Activated CD4-positive, alpha-beta T cell treated with anti-CD3 and anti-CD28 coated beads, Interleukin-2, amount 50 U/mL, for 4 hours (primary cell): ENCODE results near the gene CCDC116.
"Not testable (repeated sequence)": the region's sequence is repeated elsewhere in the genome, so short reads cannot be mapped to it uniquely, and the experiment has no call there.

Experiments
- DNase-seq, 2 experiments: peaks; one replicate each; pipeline ENCODE4 v3.0.0-alpha.2; 2020

The CCDC116 gene

GRCh38 chr22:21632237-21632895 is at the start of gene CCDC116:
CCDC116 (plus strand) TSS chr22:21632760; CDS start chr22:21633182, 422 bp downstream.
- peak; percentile 30 to 51 for DNase-seq

GRCh38 chr22:21582801-21583740 is 49.5 kb upstream of the CCDC116 start:
- DNase-seq = no peak

- DNase-seq = no peak
Observed at GRCh38 chr22:21585389-21585788, 47.2 kb upstream of the CCDC116 start.

- no peak for DNase-seq
Observed at GRCh38 chr22:21587803-21588611, 44.6 kb upstream of the CCDC116 start.

- no peak for DNase-seq
Observed at GRCh38 chr22:21589396-21589795, 43.2 kb upstream of the CCDC116 start.

- no peak for DNase-seq
Observed at GRCh38 chr22:21590809-21591641, 41.5 kb upstream of the CCDC116 start.

GRCh38 chr22:21591695-21592094 is 40.9 kb upstream of the CCDC116 start:
- no peak for DNase-seq

GRCh38 chr22:21592422-21592821 is 40.1 kb upstream of the CCDC116 start:
- no peak for DNase-seq

GRCh38 chr22:21593406-21594232 is 38.9 kb upstream of the CCDC116 start:
- DNase-seq = no peak

GRCh38 chr22:21594865-21595452 is 37.6 kb upstream of the CCDC116 start:
- DNase-seq = no peak

GRCh38 chr22:21596356-21597135 is 36.0 kb upstream of the CCDC116 start:
- DNase-seq = not testable (repeated sequence)

GRCh38 chr22:21598302-21598701 is 34.3 kb upstream of the CCDC116 start:
- no peak for DNase-seq

- no peak for DNase-seq
Observed at GRCh38 chr22:21599053-21599893, 33.3 kb upstream of the CCDC116 start.

GRCh38 chr22:21602579-21602978 is 30.0 kb upstream of the CCDC116 start:
- DNase-seq = no peak

- DNase-seq = no peak
Observed at GRCh38 chr22:21603973-21604372, 28.6 kb upstream of the CCDC116 start.

- no peak for DNase-seq
Observed at GRCh38 chr22:21605887-21606564, 26.5 kb upstream of the CCDC116 start.

- no peak for DNase-seq
Observed at GRCh38 chr22:21606775-21607174, 25.8 kb upstream of the CCDC116 start.

- not testable (repeated sequence) for DNase-seq
Observed at GRCh38 chr22:21609556-21610157, 22.9 kb upstream of the CCDC116 start.
